GM18907 (cell line): ENCODE data around the gene BABAM2.

ENCODE experiments used
- ATAC-seq: cut with Tn5 transposase; IDR thresholded peaks from one replicate; pipeline ENCODE4 v1.9.1; 2021; ENCODE audit warnings: mild to moderate bottlenecking, moderate library complexity; ENCODE audit not compliant: unreplicated experiment

BABAM2 gene

DNA sequence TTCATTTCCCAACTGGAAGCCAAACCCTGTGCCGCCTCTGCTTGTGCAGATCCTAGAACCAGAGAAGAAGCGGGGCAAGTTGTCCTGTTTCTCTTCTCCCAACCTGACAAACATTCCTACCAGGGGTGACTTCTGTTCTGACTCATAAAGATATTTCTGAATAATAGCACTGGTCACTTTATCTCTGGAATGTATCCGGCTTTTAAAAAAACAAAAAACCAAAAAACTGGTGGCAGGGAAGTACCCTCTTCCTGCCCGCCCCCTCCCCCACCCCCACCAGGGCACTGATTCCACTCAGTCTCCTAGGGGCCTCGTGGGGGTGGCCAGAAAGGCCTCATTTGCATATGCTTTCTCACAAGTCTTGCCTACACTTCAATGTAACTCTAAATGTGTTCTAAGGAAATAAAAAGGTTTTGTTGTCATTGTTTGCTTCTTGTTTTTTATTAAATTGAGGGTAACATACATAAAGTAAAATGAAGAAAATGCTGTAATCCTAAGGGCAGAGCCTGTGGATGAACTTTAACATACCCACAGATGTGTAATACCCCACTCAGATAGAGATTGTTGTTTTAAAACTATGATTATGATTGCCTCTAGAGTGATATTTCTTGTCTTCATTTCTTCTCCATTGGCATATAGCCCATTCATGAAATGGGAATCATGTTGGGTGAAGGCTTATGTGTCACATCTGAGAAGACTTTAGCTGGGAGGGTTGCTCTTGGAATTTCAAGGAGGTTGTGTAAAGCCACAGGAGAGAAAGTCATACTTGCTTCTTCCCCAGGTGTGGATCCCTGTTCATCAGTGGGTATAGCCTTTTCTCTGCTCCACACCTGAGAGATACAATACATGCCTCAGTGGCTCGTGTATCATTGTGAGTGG lies 496.8 kb downstream of the BABAM2 start:
- no peak for ATAC-seq
